NCI-H748 (cell line): Measurements from ENCODE around the gene ACOXL.

Experiments used
- DNase-seq: peaks from one replicate; lab custom pipeline; 2025; ENCODE audit not compliant: unreplicated experiment; lab: John Stamatoyannopoulos, UW

ACOXL gene

DNA sequence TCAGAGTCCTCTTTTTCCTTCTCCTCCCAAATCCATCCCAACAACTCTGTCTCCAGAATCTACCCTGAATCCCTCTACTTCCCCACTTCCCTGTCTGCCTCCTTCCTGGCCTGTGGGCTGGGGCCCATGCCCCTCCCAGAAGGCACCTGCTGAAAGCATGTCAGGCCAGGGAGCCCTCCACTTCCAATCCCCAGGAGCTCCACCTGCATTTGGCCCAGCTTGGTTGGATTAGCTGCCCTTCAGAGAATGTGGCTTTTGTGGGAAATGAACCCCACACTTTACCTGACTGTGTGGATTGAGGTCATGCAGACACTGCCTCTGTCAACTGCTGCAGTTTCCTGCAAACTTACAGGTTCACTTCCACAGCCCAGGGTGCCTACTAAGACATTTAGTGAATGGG, 58.5 kb downstream of the ACOXL start:
- no peak for DNase-seq

DNA sequence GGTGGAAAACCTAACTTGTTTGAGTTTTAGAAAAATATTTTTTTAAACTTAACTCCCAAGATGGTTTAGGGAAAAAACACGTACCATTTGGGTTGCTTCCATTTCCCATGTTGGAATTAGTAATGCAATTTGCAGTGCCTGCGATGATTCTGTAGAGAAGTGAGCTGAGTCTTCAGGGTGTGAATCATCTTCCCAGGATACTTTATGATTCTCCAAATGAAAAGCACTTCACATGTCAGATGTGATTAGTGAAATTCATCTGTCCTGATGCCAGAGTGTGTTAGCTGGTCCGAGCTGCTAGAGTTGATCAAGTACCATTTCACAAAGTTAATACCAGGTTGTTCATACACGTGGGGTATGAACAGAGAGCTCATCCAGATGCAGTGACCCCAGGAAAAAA, 59.1 kb downstream of the ACOXL start:
- DNase-seq: no peak

DNA sequence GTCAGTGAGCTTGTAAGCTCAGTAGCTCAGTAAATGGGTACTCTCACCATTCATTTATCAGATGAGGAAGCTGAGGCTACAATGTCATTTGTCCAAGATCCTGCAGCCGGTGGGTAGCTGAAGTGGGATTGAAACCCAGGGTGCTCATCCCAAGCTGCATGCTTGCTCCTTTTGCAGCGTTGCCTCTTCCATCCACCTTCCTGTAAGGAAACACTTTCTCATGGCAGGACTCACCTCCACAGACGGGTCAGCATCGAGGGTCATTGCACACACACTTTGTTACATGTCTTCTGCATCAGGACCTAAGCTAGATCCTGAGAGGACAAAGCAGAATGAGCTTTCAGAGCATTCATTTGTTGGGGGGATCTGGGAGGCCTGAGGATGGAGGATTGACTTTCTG, 60.7 kb downstream of the ACOXL start:
- no peak for DNase-seq

- no peak for DNase-seq
These were observed 62.0 kb downstream of the ACOXL start for GRCh38 chr2:110794390-110794789.

GRCh38 chr2:110794951-110795350, 62.6 kb downstream of the ACOXL start:
- no peak for DNase-seq

- no peak for DNase-seq
These were observed 64.4 kb downstream of the ACOXL start for GRCh38 chr2:110796716-110797301.

DNA sequence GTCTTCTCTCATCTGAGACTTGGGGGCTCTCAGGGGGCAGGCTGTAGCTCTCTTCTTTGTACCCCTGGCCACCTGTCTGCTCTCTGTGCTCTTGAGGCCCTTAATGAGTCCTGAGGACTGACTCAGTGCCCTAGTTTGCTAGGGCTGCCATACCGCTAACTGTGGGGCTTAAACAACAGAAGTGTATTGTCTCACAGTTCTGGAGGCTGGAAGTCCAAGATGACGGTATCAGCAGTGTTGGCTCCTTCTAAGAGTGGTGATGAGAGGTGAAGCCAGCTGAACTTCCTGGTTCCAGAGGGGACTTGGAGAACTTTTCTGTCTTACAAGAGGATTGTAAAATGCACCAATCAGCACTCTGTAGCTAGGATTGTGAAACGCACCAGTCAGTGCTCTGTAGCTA, 67.0 kb downstream of the ACOXL start:
- no peak for DNase-seq

DNA sequence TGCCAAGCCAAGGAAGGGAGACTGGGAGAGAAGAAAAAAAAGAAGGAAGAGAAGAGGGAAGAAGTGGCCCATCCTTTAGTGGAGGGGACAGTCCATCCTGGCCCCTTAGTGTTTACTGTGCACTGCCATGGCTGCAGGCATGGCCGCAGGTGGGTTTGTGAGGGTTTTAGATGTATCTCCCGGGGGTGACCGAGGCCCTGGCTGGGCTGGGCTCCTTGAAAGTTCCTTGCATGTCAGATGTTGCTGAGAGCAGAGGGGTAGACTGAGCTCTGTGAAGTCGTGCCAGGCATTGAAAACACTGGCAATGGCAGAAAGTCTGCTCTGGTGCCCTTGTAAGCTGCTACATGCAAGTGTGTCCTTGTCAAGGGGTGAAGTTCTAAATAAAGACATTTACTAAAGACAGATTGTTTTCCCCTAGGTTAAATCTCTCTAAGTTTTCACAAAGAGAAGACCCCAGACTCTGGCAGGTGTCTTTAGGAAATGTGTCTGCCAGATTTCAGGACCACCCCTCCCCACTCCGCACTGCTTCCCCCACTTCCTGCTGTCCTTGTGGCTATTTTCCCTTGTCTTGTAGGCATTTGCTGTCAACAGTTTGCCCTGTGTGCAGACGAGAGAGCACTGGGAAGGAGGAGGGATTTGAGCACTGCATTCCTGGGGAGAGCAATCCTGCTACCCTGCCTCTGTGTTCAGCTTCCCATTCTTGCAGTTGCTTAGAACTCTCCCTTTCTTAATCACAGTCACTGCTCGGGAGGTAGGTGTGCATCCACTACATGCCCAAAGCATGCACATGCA, 68.4 kb downstream of the ACOXL start:
- DNase-seq: no peak

DNA sequence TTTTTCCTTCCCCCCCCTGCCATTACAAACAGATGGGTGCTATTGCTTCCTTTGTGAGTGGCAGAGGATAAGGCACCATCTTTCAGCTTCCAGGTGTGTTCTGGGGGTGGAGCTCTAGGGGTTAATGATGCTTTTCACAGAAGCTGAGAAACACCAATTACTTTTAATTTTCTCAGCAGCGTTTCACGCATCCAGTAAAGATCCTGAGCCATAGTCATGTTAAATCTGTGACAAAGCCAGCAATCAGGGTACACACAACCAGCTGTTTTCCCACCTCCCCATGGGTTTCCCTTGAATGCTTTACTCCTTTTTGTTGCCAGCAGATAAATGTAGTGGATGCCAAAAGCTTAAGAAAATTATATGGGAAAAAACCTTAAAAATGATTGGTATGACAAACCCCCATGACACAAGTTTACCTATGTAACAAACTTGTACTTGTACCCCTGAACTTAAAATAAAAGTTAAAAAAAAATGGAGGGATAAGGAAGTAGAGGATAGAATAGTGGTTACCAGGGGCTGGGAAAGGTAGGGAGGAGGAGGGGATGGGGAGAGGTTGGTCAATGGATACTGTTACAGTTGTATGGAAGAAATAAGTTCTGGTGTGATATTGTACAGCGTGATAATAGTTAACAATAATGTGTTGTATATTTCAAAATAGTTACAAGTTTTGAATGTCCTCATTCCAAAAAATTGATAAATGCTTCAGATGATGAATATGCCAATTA, 70.0 kb downstream of the ACOXL start:
- peak; percentile 19 for DNase-seq

DNA sequence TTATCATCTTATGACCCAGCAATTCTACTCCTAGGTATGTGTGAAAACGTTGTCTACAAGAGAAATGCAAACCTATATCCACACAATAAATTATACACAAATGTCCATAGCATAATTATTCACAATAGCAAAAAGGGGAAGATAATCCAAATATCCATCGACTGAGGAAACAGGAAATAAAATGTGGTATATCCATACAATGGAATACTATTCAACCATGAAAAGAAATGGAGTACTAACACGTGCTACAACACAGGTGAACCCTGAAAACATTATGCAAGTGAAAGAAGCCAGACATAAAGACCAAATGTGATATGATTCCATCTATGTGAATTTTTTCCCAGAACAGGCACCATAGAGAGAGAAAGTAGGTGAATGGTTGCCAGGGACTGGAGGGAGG, 72.1 kb downstream of the ACOXL start:
- no peak for DNase-seq

DNA sequence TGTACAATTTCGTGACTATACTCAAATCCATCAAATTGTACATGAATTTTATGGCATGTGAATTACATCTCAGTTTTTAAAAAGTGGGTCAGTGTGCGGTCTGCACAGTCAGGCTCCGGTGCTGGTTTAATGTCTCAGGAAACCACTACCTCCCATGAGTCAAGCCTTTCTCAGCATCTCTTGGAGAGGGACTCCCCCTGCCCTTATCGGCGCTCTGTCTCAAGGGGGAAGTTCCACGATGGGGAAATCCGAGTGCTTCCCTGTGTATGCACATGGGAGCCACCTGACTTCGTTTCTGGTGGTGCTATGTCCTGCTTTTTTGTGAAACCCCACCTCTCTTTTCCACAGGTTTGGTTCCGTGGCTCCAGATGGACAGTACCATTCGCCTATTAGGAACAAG, 72.5 kb downstream of the ACOXL start:
- no peak for DNase-seq

- no peak for DNase-seq
These were observed 73.6 kb downstream of the ACOXL start for GRCh38 chr2:110805894-110806452.

DNA sequence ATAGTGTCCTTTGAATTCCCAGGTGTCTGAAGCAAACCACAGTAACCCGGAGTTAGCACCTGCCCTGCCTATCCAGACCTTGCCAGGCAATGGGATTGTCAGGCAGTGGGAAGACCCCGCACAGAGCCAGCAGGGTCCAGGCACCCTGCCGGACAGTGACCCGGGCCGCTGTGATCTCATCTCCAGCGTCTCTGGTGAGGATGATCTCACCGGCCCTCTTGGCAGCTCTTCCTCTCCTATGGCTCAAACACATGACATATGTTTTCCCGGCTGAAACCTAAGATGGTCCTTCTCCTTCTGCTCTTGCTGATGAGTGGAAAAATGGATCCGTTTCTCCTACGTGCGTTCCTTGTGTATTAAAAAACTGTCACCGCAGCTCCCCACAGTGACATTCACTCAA, 75.1 kb downstream of the ACOXL start:
- DNase-seq: no peak

- no peak for DNase-seq
These were observed 78.0 kb downstream of the ACOXL start for GRCh38 chr2:110810404-110810803.

DNA sequence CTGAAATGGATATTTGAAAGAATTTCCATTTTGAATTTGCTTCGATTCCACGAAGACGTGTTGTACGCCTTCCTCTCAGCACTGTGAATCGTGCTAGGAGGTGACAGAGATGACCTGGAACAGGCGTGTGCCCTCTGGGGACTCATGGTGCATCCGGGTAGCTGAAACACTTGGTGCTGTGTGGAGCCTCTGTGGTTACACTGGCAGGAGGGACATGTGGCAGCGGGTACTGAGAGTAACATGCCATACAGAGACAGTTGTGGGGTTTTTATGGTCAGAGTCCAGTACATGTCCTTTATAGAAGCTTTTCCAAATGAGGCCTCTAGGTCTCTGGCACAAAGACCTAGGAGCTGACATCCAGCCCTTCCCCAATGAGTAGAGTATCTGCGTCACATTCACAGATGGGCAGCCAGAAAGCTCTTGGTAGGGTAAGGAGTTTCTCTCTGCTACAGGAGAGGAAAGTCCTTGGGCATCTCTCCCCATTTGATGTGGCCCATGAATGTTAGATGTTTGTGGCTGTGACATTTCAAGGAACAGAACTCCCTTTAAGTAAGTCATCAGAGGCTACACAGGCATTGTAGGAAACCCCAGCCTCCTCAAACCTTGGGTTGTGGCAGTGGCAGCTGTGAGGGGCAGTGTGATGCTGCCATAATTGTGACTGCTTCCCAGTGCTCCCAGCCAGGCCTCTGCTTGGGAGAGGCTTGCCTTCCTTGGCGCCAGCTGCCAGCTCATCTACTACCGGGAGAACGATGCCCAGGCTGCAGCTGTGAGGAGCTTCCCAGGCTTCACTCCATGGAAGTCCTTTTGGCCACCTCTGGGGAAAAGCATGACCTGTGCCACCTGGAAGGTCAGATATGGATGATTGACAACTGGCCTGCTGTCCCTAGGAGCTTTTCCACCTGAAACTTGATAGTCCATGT, 80.6 kb downstream of the ACOXL start:
- no peak for DNase-seq

- no peak for DNase-seq
These were observed 81.5 kb downstream of the ACOXL start for GRCh38 chr2:110813896-110814295.

GRCh38 chr2:110815938-110816337, 83.6 kb downstream of the ACOXL start:
- no peak for DNase-seq

DNA sequence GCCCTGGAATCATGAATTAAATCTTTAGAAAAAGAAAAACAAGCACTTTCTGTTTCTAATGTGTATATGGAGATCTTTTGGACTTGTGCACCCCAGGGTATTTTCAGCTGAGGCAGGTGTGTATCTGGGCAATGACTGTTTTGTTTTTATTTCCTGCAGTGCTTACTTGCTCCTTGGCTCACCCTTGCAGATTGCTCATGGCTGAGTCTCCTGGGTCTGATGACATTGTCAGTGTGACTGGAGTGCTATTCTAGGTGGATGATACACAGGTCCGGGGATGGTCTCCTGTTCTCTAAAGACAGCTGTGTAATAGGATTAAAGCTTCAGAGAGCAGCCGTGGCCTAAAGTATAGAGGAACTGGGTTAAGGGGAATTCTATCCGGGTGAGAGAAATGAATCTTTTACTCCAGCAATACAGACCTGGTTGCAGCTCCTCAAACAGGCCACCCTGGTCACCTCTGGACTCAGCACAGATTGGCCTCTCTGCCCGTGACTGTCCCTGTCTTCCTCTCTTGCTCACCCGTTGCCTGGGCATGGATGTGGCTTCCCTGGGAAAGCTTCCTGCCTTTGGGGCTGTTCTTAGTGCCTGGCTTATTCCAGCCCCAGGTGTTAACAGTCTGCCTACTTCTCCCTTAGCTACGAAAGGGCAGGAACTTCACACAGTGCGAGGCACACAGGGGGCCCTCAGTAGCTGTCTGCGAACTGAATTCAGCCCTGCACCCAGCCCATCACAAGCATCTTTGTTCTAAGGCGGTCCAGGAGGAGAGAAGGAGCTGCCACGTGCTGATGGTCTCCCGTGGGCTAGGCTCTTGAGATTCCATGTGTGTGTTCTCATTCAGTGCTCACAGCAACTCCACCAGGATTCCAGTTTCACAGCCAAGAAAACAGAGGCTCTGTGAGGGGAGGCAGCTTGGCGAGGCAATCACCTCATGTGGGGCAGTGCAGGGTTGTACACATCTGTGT, 84.3 kb downstream of the ACOXL start:
- no peak for DNase-seq

DNA sequence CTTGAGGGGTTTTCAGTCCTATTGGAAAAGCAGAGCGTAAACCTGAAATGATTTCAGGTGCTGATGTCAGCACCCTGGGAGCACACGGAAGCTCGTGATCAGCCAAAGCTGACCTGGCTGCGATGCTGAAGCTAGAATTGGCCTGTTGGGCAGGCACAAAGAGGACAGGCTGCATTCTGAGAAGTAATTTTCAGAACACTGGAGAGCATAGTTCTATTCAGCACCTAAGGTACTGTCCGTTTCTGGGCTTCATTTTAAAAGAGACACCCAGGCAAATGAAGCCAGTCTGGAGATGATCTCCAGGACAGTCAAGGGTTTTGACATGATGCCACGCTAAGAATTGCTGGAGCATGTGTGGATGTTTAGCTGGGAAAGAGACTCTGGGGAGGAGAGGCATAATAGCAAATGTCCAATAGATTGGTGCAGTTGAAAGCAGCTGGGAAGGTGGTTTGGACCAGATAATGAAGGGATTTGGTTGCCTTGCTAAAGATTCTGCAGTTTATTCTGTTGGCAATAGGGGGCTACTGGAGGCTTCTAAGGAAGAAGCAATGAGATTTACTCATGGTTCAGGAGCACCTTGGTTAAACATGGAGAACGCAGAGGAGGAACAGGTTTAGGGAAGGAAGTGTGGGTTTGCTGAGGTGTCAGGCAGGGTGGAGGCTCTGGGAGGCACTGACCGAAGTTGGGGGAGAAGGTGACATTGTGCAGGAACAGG, 86.6 kb downstream of the ACOXL start:
- no peak for DNase-seq
